Brain microvascular endothelial cell (primary cell): ENCODE data around the gene MPHOSPH9.

Source experiments
- DNase-seq: peaks from one replicate; pipeline ENCODE4 v3.0.0-alpha.2; 2020
- H3K27ac ChIP-seq: fragments of 250-450 bp; sonication (Bioruptor Pico); 2 replicates; pipeline ENCODE4 v1.5.1; 2020; ENCODE audit warnings: mild to moderate bottlenecking, moderate library complexity
- H3K27me3 ChIP-seq: fragments of 250-450 bp; sonication (Bioruptor Pico); replicated peaks from 2 replicates; pipeline ENCODE4 v1.5.1; 2020; ENCODE audit warnings: mild to moderate bottlenecking
- H3K36me3 ChIP-seq: fragments of 250-450 bp; sonication (Bioruptor Pico); replicated peaks from 2 replicates; pipeline ENCODE4 v1.5.1; 2020; ENCODE audit warnings: mild to moderate bottlenecking
- H3K4me3 ChIP-seq: 2 replicates; pipeline ENCODE4 v1.5.1; 2011; ENCODE audit warnings: low read depth, mild to moderate bottlenecking, control low read depth, low read length, moderate library complexity
- in situ Hi-C: cut with HindIII; loops from 2 replicates; pipeline ENCODE4 v1.10.0; 2017; ENCODE audit warnings: low sequenced_read_pairs, low pct_ligation_motif_present
- TF ChIP-seq, protein P1 (sequence below): IDR thresholded peaks from 2 replicates; pipeline ENCODE4 v1.5.1; 2011; ENCODE audit warnings: low read depth, mild to moderate bottlenecking, moderate library complexity, low read length, control low read depth, inconsistent platforms; ENCODE audit errors: missing control alignments

Gene MPHOSPH9

DNA sequence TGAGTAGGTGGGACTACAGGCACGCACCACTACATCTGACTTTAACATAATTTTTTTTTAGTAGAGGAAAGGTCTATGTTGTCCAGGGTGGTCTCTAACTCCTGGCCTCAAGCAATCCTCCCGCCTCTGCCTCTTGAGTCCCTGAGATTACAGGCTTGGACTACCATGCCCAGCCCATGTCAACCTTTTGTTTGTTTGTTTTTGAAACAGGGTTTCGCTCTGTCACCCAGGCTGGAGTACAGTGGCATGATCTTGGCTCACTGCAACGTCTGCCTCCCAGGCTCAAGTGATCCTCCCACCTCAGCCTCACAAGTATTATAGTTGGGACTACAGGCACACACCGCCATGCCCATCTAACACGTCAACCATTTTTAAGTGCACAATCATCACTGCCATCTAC, 111.3 kb downstream of the MPHOSPH9 start:
- Histone ChIP-seq H3K36me3 (no peaks in the 10 kb centered on the region), H3K4me3 (no peak overlapping the region), H3K27ac (no peak overlapping the region), H3K27me3 (no peaks in the 10 kb centered on the region)
- in situ Hi-C loops = no loop called here
- TF ChIP-seq, protein P1, sequence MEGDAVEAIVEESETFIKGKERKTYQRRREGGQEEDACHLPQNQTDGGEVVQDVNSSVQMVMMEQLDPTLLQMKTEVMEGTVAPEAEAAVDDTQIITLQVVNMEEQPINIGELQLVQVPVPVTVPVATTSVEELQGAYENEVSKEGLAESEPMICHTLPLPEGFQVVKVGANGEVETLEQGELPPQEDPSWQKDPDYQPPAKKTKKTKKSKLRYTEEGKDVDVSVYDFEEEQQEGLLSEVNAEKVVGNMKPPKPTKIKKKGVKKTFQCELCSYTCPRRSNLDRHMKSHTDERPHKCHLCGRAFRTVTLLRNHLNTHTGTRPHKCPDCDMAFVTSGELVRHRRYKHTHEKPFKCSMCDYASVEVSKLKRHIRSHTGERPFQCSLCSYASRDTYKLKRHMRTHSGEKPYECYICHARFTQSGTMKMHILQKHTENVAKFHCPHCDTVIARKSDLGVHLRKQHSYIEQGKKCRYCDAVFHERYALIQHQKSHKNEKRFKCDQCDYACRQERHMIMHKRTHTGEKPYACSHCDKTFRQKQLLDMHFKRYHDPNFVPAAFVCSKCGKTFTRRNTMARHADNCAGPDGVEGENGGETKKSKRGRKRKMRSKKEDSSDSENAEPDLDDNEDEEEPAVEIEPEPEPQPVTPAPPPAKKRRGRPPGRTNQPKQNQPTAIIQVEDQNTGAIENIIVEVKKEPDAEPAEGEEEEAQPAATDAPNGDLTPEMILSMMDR = no peak
- no peak for DNase-seq

DNA sequence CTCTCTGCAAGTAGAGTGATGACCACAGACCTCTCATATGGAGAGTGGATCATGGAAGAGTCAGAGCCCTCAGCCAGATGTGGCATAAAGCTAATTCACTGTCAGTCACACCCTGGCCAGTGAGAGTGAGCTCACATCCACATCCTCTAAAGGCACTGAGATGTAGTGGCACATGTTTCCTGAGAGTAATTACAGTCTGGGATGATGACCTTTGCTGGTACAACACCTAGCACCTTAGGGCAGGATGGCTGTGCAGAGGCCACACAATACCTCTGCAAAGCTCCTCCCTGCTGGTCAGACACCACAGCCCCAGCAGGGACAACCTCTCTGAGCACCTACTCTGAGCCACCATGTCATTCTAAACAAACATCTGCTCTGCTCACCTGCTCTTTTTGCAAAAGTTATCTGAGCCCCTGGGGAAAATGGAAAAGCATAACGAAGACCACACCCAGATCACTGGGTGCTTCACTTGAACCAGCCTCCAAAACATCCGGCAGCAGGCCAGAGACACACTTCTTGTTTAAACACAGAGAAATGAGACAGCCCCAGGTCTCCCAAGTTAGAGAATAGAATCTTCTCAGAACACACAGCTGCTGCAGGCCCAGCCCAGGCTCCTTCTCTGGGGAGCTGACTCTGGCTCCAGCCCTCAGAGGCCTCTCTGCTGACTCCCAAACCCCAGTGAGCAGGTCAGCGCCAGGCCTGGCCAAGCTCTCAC, 112.3 kb downstream of the MPHOSPH9 start:
- no peaks in the 10 kb centered on the region for H3K36me3 ChIP-seq
- DNase-seq = no peak
- TF ChIP-seq, protein P1 = no peak
- no peak overlapping the region for H3K4me3 ChIP-seq
- in situ Hi-C loops = no loop called here
- no peaks in the 10 kb centered on the region for H3K27me3 ChIP-seq
- no peak overlapping the region for H3K27ac ChIP-seq

DNA sequence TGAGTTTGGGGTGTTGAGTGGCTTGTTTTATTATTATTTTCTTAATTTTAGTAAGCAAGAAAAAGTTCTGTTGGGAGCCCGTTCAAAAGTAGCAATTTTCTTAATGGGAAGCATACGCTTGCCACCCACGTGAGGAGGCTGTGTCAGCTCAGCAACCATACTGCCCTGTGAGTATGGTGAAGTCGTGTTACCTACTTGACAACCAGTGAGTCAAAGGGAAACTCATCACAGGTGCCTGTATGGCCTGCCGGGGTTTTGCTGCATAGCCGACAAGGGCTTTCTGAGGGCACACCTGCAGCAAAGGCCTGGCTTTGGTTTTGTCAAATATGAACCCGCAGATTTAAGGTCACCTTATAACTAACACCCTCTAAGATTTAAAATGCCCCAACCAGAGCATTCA, 113.1 kb downstream of the MPHOSPH9 start:
- no peak for DNase-seq
- Histone ChIP-seq H3K27ac (no peak overlapping the region), H3K4me3 (no peak overlapping the region), H3K27me3 (no peaks in the 10 kb centered on the region), H3K36me3 (no peaks in the 10 kb centered on the region)
- in situ Hi-C loops = no loop called here
- TF ChIP-seq, protein P1 = no peak

DNA sequence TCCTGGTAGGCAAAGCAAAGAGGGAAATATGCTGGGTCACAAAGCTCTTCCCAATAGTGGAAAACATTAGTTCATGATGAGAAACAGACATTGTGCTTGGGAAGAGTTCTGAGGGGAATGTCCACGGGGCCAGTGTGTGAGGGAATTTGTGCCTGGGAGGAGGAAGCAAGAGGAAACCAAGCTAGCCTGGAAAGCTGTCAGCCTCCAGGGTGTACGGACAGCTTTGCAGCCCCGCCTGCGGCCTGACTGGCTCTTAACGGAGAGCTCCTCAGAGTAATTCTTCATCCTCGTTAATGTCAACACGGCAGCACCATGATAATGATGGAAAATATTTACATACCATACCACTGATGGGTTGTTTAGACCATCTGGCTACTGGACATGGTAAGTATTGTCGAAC, 114.4 kb downstream of the MPHOSPH9 start:
- Histone ChIP-seq H3K36me3 (no peaks in the 10 kb centered on the region), H3K27me3 (no peaks in the 10 kb centered on the region), H3K4me3 (no peak overlapping the region), H3K27ac (no peak overlapping the region)
- in situ Hi-C loops = no loop called here
- no peak for DNase-seq
- TF ChIP-seq, protein P1 = no peak

DNA sequence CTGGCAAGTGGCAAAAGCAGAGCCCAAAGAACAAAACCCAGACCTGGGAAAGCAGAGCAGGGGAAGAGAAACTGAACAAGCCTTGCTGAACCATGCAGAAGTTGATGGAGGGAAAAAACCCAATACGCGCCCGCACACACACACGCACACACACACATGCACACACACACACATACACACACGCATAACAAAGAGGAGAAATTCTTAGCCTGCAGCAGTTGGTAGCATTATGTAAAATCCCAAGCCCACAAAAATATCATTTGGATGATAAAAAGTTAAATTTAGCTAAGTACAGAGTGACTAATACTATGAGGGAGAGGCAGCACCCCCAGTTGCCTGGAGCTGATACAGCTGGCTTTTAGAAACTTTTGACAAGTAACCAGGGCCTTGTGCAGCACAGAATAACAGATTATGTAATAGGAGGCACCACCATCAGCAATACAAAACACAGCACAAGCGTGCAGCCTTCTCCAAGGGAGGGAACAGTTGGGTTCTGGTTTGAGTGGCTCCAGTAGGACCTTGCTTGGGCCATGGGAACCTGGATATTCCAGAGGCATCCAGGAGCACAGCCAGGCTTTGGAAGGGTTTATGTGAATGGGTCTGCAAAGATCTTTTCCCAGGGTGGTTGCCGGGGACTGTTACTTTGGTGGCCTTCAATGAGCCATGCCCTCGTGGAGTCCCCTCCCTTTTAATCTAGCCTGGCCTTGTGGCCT, 117.4 kb downstream of the MPHOSPH9 start:
- TF ChIP-seq, protein P1 = no peak
- in situ Hi-C loops = no loop called here
- H3K27ac ChIP-seq = peak overlapping the region; percentile 26
- H3K27me3 ChIP-seq = no peaks in the 10 kb centered on the region
- H3K36me3 ChIP-seq = no peaks in the 10 kb centered on the region
- peak; percentile 88 for DNase-seq
- no peak overlapping the region for H3K4me3 ChIP-seq
